H9 (cell line): ENCODE results near the gene MICAL3. TPM values are rescaled to one million over a fixed set of nuclear protein-coding genes. Genes with fewer than 3 reads are reported as not detected.

Experiments
- DNase-seq: peaks from one replicate; pipeline ENCODE4 v3.0.0-alpha.2; 2017
- H2AFZ ChIP-seq: one replicate; pipeline ENCODE4 v1.6.1; 2013; ENCODE audit warnings: mild to moderate bottlenecking, low read length, control low read depth, moderate library complexity
- H2AK5ac ChIP-seq: 2 replicates; pipeline ENCODE4 v1.6.1; 2013; ENCODE audit warnings: low read length, control low read depth, mixed read lengths; ENCODE audit not compliant: insufficient read length
- H2BK120ac ChIP-seq: one replicate; pipeline ENCODE4 v1.6.1; 2013; ENCODE audit warnings: low read depth, mild to moderate bottlenecking, low read length, control low read depth, inconsistent platforms; ENCODE audit not compliant: poor library complexity, severe bottlenecking
- H2BK12ac ChIP-seq: 2 replicates; pipeline ENCODE4 v1.6.1; 2013; ENCODE audit warnings: low read length, control low read depth, mixed read lengths, low read depth; ENCODE audit not compliant: insufficient read length
- H2BK15ac ChIP-seq: 2 replicates; pipeline ENCODE4 v1.6.1; 2013; ENCODE audit warnings: low read depth, low read length, control low read depth
- H2BK20ac ChIP-seq: one replicate; pipeline ENCODE4 v1.6.1; 2013; ENCODE audit warnings: low read depth, mild to moderate bottlenecking, low read length, control low read depth, inconsistent platforms; ENCODE audit not compliant: poor library complexity, severe bottlenecking
- H2BK5ac ChIP-seq: 2 replicates; pipeline ENCODE4 v1.6.1; 2013; ENCODE audit warnings: low read length, control low read depth, mixed read lengths; ENCODE audit not compliant: insufficient read length
- H3K14ac ChIP-seq: 2 replicates; pipeline ENCODE4 v1.6.1; 2013; ENCODE audit warnings: low read length, control low read depth; ENCODE audit not compliant: insufficient read depth
- H3K18ac ChIP-seq: 2 replicates; pipeline ENCODE4 v1.6.1; 2013; ENCODE audit warnings: low read depth, mild to moderate bottlenecking, mixed read lengths, low read length, control low read depth; ENCODE audit not compliant: insufficient read length
- H3K23ac ChIP-seq: 2 replicates; pipeline ENCODE4 v1.6.1; 2013; ENCODE audit warnings: low read length, control low read depth, mixed read lengths, low read depth; ENCODE audit not compliant: insufficient read length
- H3K23me2 ChIP-seq: 2 replicates; pipeline ENCODE4 v1.6.1; 2013; ENCODE audit warnings: low read depth, mild to moderate bottlenecking, mixed read lengths, low read length, control low read depth; ENCODE audit not compliant: insufficient read length, poor library complexity, severe bottlenecking
- H3K27ac ChIP-seq: 2 replicates; pipeline ENCODE4 v1.5.1; 2013; ENCODE audit warnings: low read length, control low read depth, mixed read lengths, low read depth; ENCODE audit not compliant: insufficient read length
- H3K27me3 ChIP-seq: 2 replicates; pipeline ENCODE4 v1.6.1; 2013; ENCODE audit warnings: low read length, control low read depth, inconsistent platforms; ENCODE audit not compliant: insufficient read depth
- H3K4ac ChIP-seq: 2 replicates; pipeline ENCODE4 v1.6.1; 2013; ENCODE audit warnings: low read depth, mild to moderate bottlenecking, control low read depth, inconsistent platforms, low read length, moderate library complexity
- H3K4me1 ChIP-seq: 2 replicates; pipeline ENCODE4 v1.6.1; 2013; ENCODE audit warnings: low read length, control low read depth, inconsistent platforms; ENCODE audit not compliant: insufficient read depth
- H3K4me2 ChIP-seq: 2 replicates; pipeline ENCODE4 v1.6.1; 2013; ENCODE audit warnings: low read length, control low read depth, mixed read lengths; ENCODE audit not compliant: insufficient read length, insufficient read depth
- H3K56ac ChIP-seq: 2 replicates; pipeline ENCODE4 v1.6.1; 2013; ENCODE audit warnings: low read depth, mild to moderate bottlenecking, mixed read lengths, low read length, control low read depth; ENCODE audit not compliant: insufficient read length
- H3K79me1 ChIP-seq: 2 replicates; pipeline ENCODE4 v1.6.1; 2013; ENCODE audit warnings: low read depth, mild to moderate bottlenecking, moderate library complexity, low read length, control low read depth, inconsistent platforms; ENCODE audit not compliant: insufficient read depth, poor library complexity, severe bottlenecking
- H3K79me2 ChIP-seq: 2 replicates; pipeline ENCODE4 v1.6.1; 2013; ENCODE audit warnings: low read length, control low read depth, inconsistent platforms; ENCODE audit not compliant: insufficient read depth
- H3K9ac ChIP-seq: 2 replicates; pipeline ENCODE4 v1.6.1; 2013; ENCODE audit warnings: low read length, control low read depth, mixed read lengths; ENCODE audit not compliant: insufficient read length; ENCODE audit errors: extremely low read depth
- H3K9me3 ChIP-seq: one replicate; pipeline ENCODE4 v1.6.1; 2013; ENCODE audit warnings: low read depth, low read length, inconsistent platforms; ENCODE audit not compliant: control insufficient read depth
- H3T11ph ChIP-seq: one replicate; pipeline ENCODE4 v1.6.1; 2013; ENCODE audit warnings: mild to moderate bottlenecking, low read length, control low read depth, inconsistent platforms
- H4K20me1 ChIP-seq: one replicate; pipeline ENCODE4 v1.6.1; 2013; ENCODE audit not compliant: control insufficient read depth, insufficient read length, insufficient read depth
- H4K5ac ChIP-seq: 2 replicates; pipeline ENCODE4 v1.6.1; 2013; ENCODE audit warnings: low read depth, mild to moderate bottlenecking, mixed read lengths, low read length, control low read depth; ENCODE audit not compliant: insufficient read length
- H4K8ac ChIP-seq: replicated peaks from 2 replicates; pipeline ENCODE4 v1.6.1; 2013; ENCODE audit warnings: low read length, control low read depth, mixed read lengths, low read depth; ENCODE audit not compliant: insufficient read length
- H4K91ac ChIP-seq: 2 replicates; pipeline ENCODE4 v1.6.1; 2013; ENCODE audit warnings: low read depth, mild to moderate bottlenecking, moderate library complexity, mixed read lengths, low read length, control low read depth; ENCODE audit not compliant: insufficient read length
- H3K27ac Mint-ChIP-seq, 3 experiments: 2 replicates in 2 of 3; 3 replicates in 1 of 3; pipeline ENCODE4 v1.8.0; 2020 to 2021; ENCODE audit warnings: mixed read lengths in 3 of 3, mild to moderate bottlenecking in 1 of 3, moderate library complexity in 1 of 3
- H3K27me3 Mint-ChIP-seq: 2 replicates; pipeline ENCODE4 v1.8.0; 2021; ENCODE audit warnings: low read depth, mild to moderate bottlenecking, moderate library complexity, mixed read lengths
- H3K36me3 Mint-ChIP-seq, 3 experiments: 2 replicates in 2 of 3; 3 replicates in 1 of 3; pipeline ENCODE4 v1.8.0; 2020 to 2021; ENCODE audit warnings: low read depth in 3 of 3, mixed read lengths in 3 of 3; ENCODE audit not compliant: insufficient read depth in 1 of 3
- H3K4me1 Mint-ChIP-seq, 2 experiments: 2 replicates each; pipeline ENCODE4 v1.8.0; 2020; ENCODE audit warnings: mixed read lengths in 2 of 2
- H3K4me3 Mint-ChIP-seq, 2 experiments: 2 replicates in 1 of 2; 3 replicates in 1 of 2; pipeline ENCODE4 v1.8.0; 2020 to 2021; ENCODE audit warnings: mild to moderate bottlenecking in 2 of 2, mixed read lengths in 2 of 2, moderate library complexity in 1 of 2
- H3K9me3 Mint-ChIP-seq, 2 experiments: 2 replicates in 1 of 2; 3 replicates in 1 of 2; pipeline ENCODE4 v1.8.0; 2020; ENCODE audit warnings: mild to moderate bottlenecking in 2 of 2, mixed read lengths in 2 of 2, moderate library complexity in 1 of 2
- WGBS: extraction: QIAGEN DNeasy Blood & Tissue Kit; methylation state at CpG from one replicate; pipeline ENCODE4 v1.1.7; 2013; ENCODE audit warnings: missing lambda C conversion rate, low lambda C conversion rate, mixed read lengths; ENCODE audit not compliant: insufficient read length; ENCODE audit errors: extremely low coverage; 5-methylcytosine and 5-hydroxymethylcytosine counted together
- total RNA-seq: library from RNA; stranded (reverse); gene quantifications from 2 replicates; pipeline ENCODE4 v1.2.1, GENCODE V29; 2021
- TF ChIP-seq, protein P1 (sequence below): fragments of 200-600 bp; sonication (generic); conservative IDR thresholded peaks from 3 replicates; pipeline ENCODE4 v1.8.0; 2021; ENCODE audit warnings: antibody characterized with exemption, mild to moderate bottlenecking

MICAL3 gene
- total RNA-seq, 1 experiment from 2014 or later: 50.2 TPM

DNA sequence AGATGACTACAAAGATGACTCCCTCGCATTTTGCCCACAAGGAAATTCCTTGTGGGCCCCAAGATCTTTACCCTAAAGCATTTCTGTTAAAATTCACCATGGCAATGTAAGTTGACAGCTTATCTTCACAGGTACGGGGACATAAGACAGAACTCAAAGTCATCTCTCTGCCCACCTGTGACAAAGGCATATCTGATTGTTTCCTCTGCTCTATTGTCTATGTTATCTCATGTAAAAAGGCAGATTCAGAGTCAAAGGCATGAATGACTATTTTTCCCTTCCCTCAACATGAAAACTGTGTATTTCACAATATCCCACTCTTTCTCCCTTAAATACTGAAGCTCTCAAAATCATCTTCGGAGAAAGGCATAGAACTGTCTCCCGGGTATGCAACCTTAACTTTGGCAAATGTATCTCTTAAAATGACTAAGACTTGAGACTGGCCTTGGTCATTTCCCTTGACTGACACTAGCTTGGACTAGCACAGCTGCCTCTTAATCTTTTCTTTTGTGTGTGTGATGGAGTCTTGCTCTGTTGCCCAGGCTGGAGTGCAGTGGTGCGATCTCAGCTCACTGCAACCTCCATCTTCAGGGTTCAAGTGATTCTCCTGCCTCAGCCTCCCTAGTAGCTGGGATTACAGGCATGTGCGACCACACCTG is 103.2 kb downstream of the MICAL3 start:
- H3K27me3 ChIP-seq: no peaks in the 10 kb centered on the region
- H3T11ph ChIP-seq: no peak overlapping the region
- H3K23me2 ChIP-seq: peaks cover 5% of the 10 kb centered on the region
- H3K27ac ChIP-seq: no peak overlapping the region
- no peak overlapping the region for H2BK120ac ChIP-seq
- H3K79me2 ChIP-seq: peaks cover 2% of the 10 kb centered on the region; the same call in 1 of the 2 replicates
- Mint-ChIP-seq H3K4me3 (no peak overlapping the region; a peak in 1 of 5 replicates), H3K27me3 (no peaks in the 10 kb centered on the region), H3K4me1 (peaks cover 55 to 63% of the 10 kb centered on the region in 2 experiments), H3K36me3 (no peaks in the 10 kb centered on the region), H3K27ac (peak overlapping the region in 2 of 3 experiments; percentile 3 to 17; a peak in 1 of 7 replicates), H3K9me3 (no peaks in the 10 kb centered on the region)
- no peaks in the 10 kb centered on the region for H3K9me3 ChIP-seq
- no peak overlapping the region for H2BK20ac ChIP-seq
- no peak overlapping the region for H4K91ac ChIP-seq
- no peak overlapping the region for H3K23ac ChIP-seq
- no peak overlapping the region for H3K4me2 ChIP-seq
- H4K8ac ChIP-seq: no peak overlapping the region
- H3K79me1 ChIP-seq: peaks cover 8% of the 10 kb centered on the region
- H3K4me1 ChIP-seq: peaks cover 16% of the 10 kb centered on the region; the same call in 1 of the 2 replicates
- no peak overlapping the region for H2AK5ac ChIP-seq
- H3K14ac ChIP-seq: no peak overlapping the region
- no CpG with 5 or more reads among the region's 6 CpGs for WGBS
- H2BK15ac ChIP-seq: no peak overlapping the region
- H3K9ac ChIP-seq: no peak overlapping the region
- no peaks in the 10 kb centered on the region for H4K20me1 ChIP-seq
- H2AFZ ChIP-seq: no peak overlapping the region
- DNase-seq: no peak
- TF ChIP-seq, protein P1, sequence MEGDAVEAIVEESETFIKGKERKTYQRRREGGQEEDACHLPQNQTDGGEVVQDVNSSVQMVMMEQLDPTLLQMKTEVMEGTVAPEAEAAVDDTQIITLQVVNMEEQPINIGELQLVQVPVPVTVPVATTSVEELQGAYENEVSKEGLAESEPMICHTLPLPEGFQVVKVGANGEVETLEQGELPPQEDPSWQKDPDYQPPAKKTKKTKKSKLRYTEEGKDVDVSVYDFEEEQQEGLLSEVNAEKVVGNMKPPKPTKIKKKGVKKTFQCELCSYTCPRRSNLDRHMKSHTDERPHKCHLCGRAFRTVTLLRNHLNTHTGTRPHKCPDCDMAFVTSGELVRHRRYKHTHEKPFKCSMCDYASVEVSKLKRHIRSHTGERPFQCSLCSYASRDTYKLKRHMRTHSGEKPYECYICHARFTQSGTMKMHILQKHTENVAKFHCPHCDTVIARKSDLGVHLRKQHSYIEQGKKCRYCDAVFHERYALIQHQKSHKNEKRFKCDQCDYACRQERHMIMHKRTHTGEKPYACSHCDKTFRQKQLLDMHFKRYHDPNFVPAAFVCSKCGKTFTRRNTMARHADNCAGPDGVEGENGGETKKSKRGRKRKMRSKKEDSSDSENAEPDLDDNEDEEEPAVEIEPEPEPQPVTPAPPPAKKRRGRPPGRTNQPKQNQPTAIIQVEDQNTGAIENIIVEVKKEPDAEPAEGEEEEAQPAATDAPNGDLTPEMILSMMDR: no peak
- no peak overlapping the region for H3K18ac ChIP-seq
- H2BK12ac ChIP-seq: no peak overlapping the region
- H2BK5ac ChIP-seq: no peak overlapping the region
- H4K5ac ChIP-seq: no peak overlapping the region
- no peak overlapping the region for H3K4ac ChIP-seq
- no peak overlapping the region for H3K56ac ChIP-seq
